HepG2 (cell line): ENCODE results near the gene HABP4. TPM values are rescaled to one million over a fixed set of nuclear protein-coding genes. Genes with fewer than 3 reads are reported as not detected.

Experiments
- ATAC-seq: fragments of 200-7000 bp; cut with Tn5 transposase; 3 replicates; pipeline ENCODE4 v1.9.1; 2020; ENCODE audit warnings: mild to moderate bottlenecking, moderate library complexity
- BruUV-seq: library from RNA; stranded (reverse); fragments of 400-500 nt; replicated peaks from 2 replicates; lab custom pipeline; 2021; lab: Mats Ljungman, UMichigan
- CTCF ChIA-PET: fragments of 300-600 bp; formaldehyde crosslinking; extraction: SDS; loops from one replicate; lab custom pipeline; 2021; ENCODE audit warnings: low total read pairs, inconsistent platforms, low intra/inter-chr PET ratio; lab: Yijun Ruan, JAX
- POLR2A ChIA-PET: fragments of 350-600 bp; sonication (Branson Sonifier 250); formaldehyde crosslinking; loops from one replicate; lab custom pipeline; 2020; ENCODE audit warnings: antibody characterized with exemption, inconsistent platforms; lab: Yijun Ruan, JAX
- DNase-seq: peaks from one replicate; pipeline ENCODE4 v3.0.0-alpha.2; 2015; ENCODE audit warnings: low spot score
- FAIRE-seq: peaks from 3 replicates; lab custom pipeline; 2011; peaks lifted over from hg19 to GRCh38; lab: Jason Lieb, UNC
- H2AFZ ChIP-seq: one replicate; pipeline ENCODE4 v1.6.1; 2011; ENCODE audit warnings: low read length, inconsistent platforms
- H3K27ac ChIP-seq: fragments of 300-600 bp; 3 replicates; pipeline ENCODE4 v1.8.0; 2011; ENCODE audit warnings: mixed run types, mild to moderate bottlenecking, mixed read lengths, low read length, inconsistent platforms; ENCODE audit not compliant: insufficient read depth; ENCODE audit errors: extremely low read length
- H3K27me3 ChIP-seq, 2 experiments: fragments of 200-600 bp in 1 of 2; 2 replicates in 1 of 2; 3 replicates in 1 of 2; pipeline versions ENCODE4 v1.6.0 to v1.8.0; 2011; ENCODE audit warnings: low read length in 2 of 2, mild to moderate bottlenecking in 2 of 2, moderate library complexity in 2 of 2, inconsistent platforms in 1 of 2; ENCODE audit not compliant: insufficient read depth in 2 of 2, control insufficient read depth in 1 of 2
- H3K36me3 ChIP-seq, 2 experiments: fragments of 200-600 bp in 1 of 2; replicated peaks in 1 of 2; 2 replicates in 1 of 2; 3 replicates in 1 of 2; pipeline versions ENCODE4 v1.5.1 to v1.8.0; 2011; ENCODE audit warnings: low read length in 2 of 2, inconsistent platforms in 1 of 2; ENCODE audit not compliant: insufficient read depth in 2 of 2, control insufficient read depth in 1 of 2
- H3K4me1 ChIP-seq: 2 replicates; pipeline ENCODE4 v1.5.1; 2012; ENCODE audit warnings: low read length, inconsistent platforms; ENCODE audit not compliant: insufficient read depth
- H3K4me2 ChIP-seq: 2 replicates; pipeline ENCODE4 v1.6.0; 2011; ENCODE audit warnings: low read depth, low read length, inconsistent platforms
- H3K4me3 ChIP-seq, 3 experiments: fragments of 200-600 bp in 1 of 3; sonication (generic), shearing (Covaris generic) in 1 of 3; replicated peaks in 1 of 3; 2 replicates each; pipeline ENCODE4 v1.5.1; 2011 to 2016; ENCODE audit warnings: low read length in 3 of 3, inconsistent platforms in 2 of 3, low read depth in 2 of 3, mild to moderate bottlenecking in 2 of 3, control low read depth in 1 of 3, mixed read lengths in 1 of 3; ENCODE audit not compliant: insufficient read depth in 1 of 3
- H3K79me2 ChIP-seq: one replicate; pipeline ENCODE4 v1.6.1; 2011; ENCODE audit warnings: low read length, inconsistent platforms; ENCODE audit not compliant: insufficient read depth
- H3K9ac ChIP-seq: 2 replicates; pipeline ENCODE4 v1.6.0; 2011; ENCODE audit warnings: mild to moderate bottlenecking, low read depth, low read length, inconsistent platforms; ENCODE audit not compliant: insufficient read depth
- H3K9me3 ChIP-seq: 2 replicates; pipeline ENCODE4 v1.5.1; 2012; ENCODE audit warnings: mild to moderate bottlenecking, low read length
- H4K20me1 ChIP-seq: 2 replicates; pipeline ENCODE4 v1.6.0; 2011; ENCODE audit warnings: inconsistent platforms, mild to moderate bottlenecking, low read length, moderate library complexity; ENCODE audit not compliant: insufficient read depth
- NR1H2 ChIP-seq: sonication (generic); formaldehyde crosslinking; IDR thresholded peaks from 2 replicates; pipeline ENCODE4 v1.8.1; 2022; ENCODE audit warnings: low read depth, missing genetic modification reagents, borderline replicate concordance
- SMARCE1 ChIP-seq: fragments of 450-650 bp; IDR thresholded peaks from 2 replicates; pipeline ENCODE4 v1.6.1; 2017; ENCODE audit warnings: borderline replicate concordance
- SRSF1 ChIP-seq: fragments of 200-400 bp; formaldehyde crosslinking; optimal IDR thresholded peaks from 2 replicates; pipeline ENCODE3; 2017; ENCODE audit warnings: mild to moderate bottlenecking, low read depth, low read length, moderate library complexity
- ZBTB4 ChIP-seq: sonication (generic); formaldehyde crosslinking; IDR thresholded peaks from 2 replicates; pipeline ENCODE4 v1.4.0; 2020; ENCODE audit warnings: missing genetic modification reagents, mild to moderate bottlenecking, borderline replicate concordance
- ZNF687 ChIP-seq: sonication (generic); formaldehyde crosslinking; IDR thresholded peaks from 2 replicates; pipeline ENCODE4 v1.5.1; 2020; ENCODE audit warnings: mild to moderate bottlenecking, missing genetic modification reagents, moderate library complexity
- ZNF720 ChIP-seq: sonication (generic); formaldehyde crosslinking; IDR thresholded peaks from 2 replicates; pipeline ENCODE4 v1.4.0; 2020; ENCODE audit warnings: missing genetic modification reagents
- WGBS: methylation state at CpG from one replicate; pipeline ENCODE4 v1.1.6; 2017; ENCODE audit warnings: low lambda C conversion rate; 5-methylcytosine and 5-hydroxymethylcytosine counted together
- in situ Hi-C: cut with HindIII; loops from 2 replicates; pipeline ENCODE4 v1.10.0; 2017; ENCODE audit warnings: low pct_unique_long_range_greater_than_20kb; ENCODE audit not compliant: extremely low pct_ligation_motif_present
- intact Hi-C: fragments of 100-400 bp; cut with micrococcal nuclease; formaldehyde crosslinking; loops from one replicate; pipeline ENCODE4 v1.10.0; 2022; ENCODE audit not compliant: unreplicated experiment
- polyA plus RNA-seq, 8 experiments: library from polyadenylated mRNA; depleted of rRNA in 3 of 8; stranded (reverse) in 7 of 8; unstranded in 1 of 8; fragments of >200 nt; fragmentation: Illumina TruSeq in 4 of 8; extraction: Trizol in 4 of 8; gene quantifications; 2 replicates each; pipeline versions ENCODE4 v1.2.1 to v1.2.3, GENCODE V29; 2011 to 2016; ENCODE audit warnings: low read depth in 4 of 8, missing spikeins in 1 of 8, mixed read lengths in 1 of 8; ENCODE audit not compliant: insufficient read depth in 1 of 8
- total RNA-seq, 5 experiments: library from RNA; depleted of rRNA; stranded (reverse); fragments of >200 nt; fragmentation: Illumina TruSeq; extraction: Trizol; gene quantifications; 2 replicates each; pipeline ENCODE4 v1.2.3, GENCODE V29; 2016; ENCODE audit warnings: low read depth in 1 of 5
- TF ChIP-seq, protein P1 (sequence below): sonication (generic); formaldehyde crosslinking; IDR thresholded peaks from 2 replicates; pipeline ENCODE4 v1.4.0; 2020; ENCODE audit warnings: missing genetic modification reagents

The HABP4 gene
- total and polyA plus RNA-seq, 2 of the 13 experiments (the other 11 are each of a cell fraction or from before 2014, with no cell fraction given): 14.3 to 26.6 TPM

- peak; percentile 26; the same call in 1 of the 2 replicates for TF ChIP-seq ZNF687
- no peak for TF ChIP-seq SMARCE1
- no peak for TF ChIP-seq ZNF720
- TF ChIP-seq, protein P1, sequence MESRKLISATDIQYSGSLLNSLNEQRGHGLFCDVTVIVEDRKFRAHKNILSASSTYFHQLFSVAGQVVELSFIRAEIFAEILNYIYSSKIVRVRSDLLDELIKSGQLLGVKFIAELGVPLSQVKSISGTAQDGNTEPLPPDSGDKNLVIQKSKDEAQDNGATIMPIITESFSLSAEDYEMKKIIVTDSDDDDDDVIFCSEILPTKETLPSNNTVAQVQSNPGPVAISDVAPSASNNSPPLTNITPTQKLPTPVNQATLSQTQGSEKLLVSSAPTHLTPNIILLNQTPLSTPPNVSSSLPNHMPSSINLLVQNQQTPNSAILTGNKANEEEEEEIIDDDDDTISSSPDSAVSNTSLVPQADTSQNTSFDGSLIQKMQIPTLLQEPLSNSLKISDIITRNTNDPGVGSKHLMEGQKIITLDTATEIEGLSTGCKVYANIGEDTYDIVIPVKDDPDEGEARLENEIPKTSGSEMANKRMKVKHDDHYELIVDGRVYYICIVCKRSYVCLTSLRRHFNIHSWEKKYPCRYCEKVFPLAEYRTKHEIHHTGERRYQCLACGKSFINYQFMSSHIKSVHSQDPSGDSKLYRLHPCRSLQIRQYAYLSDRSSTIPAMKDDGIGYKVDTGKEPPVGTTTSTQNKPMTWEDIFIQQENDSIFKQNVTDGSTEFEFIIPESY: peak; percentile 93
- no peak for TF ChIP-seq SRSF1
These were observed 35.3 kb downstream of the HABP4 start (continued) for GRCh38 chr9:96485280-96485679.

GRCh38 chr9:96486386-96487028, 36.5 kb downstream of the HABP4 start:
- no peak overlapping the region for H2AFZ ChIP-seq
- intact Hi-C loops: no loop called here
- peak overlapping the region; percentile 33 for H3K27ac ChIP-seq
- H3K79me2 ChIP-seq: no peaks in the 10 kb centered on the region
- H3K9ac ChIP-seq: no peak overlapping the region
- no peaks in the 10 kb centered on the region for H4K20me1 ChIP-seq
- ATAC-seq (no peak), DNase-seq (no peak), FAIRE-seq (no peak)
- no TSS peak for BruUV-seq
- H3K4me3 ChIP-seq: no peak overlapping the region
- 94% methylated on average over 4 of the region's 7 CpGs for WGBS
- POLR2A ChIA-PET: interaction anchor here (0.6 to 0.8 kb wide), 2 partner anchors 34 to 80 kb away, joined by 3 read pairs; no protein-coding TSS in a partner anchor
- in situ Hi-C loops: no loop called here
- H3K4me2 ChIP-seq: no peak overlapping the region
- CTCF ChIA-PET: no interaction called here
- no peaks in the 10 kb centered on the region for H3K27me3 ChIP-seq
- peaks cover 10 to 48% of the 10 kb centered on the region in 2 experiments for H3K36me3 ChIP-seq
- peaks cover 67% of the 10 kb centered on the region for H3K4me1 ChIP-seq
- no peaks in the 10 kb centered on the region for H3K9me3 ChIP-seq
- TF ChIP-seq NR1H2 (CRISPR knock-in tag) (no peak), ZNF687 (peak; percentile 44; the same call in 1 of the 2 replicates), ZBTB4 (CRISPR knock-in tag) (0 out of 2 replicates have a peak, but pooled peaks have one; percentile 47)
